Measurements from ENCODE around the gene MS4A5. TPM values are rescaled to one million over a fixed set of nuclear protein-coding genes. Genes with fewer than 3 reads are reported as not detected.

Gene MS4A5
- total and polyA plus RNA-seq, 10 of the 15 experiments (the other 5 are each of a cell fraction or from before 2014, with no cell fraction given), result not detected

DNA sequence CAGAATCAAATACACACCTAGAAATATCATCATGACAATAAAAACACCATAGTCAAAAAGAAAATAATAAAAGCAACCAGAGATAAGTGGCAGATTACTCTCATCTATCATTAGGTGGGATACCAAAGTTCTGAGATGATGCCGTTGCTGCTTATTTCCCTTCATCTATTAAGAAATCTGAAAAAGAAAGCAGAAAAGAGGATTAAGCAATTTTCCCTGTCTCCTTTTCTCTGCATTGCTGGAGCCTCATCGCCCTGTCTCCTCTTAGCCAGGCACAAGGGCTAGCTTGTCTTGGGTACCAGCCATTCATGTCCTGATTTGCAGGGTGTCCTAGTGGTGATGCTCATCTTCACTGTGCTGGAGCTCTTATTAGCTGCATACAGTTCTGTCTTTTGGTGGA, 37.0 kb upstream of the MS4A5 start:
- CTCF ChIA-PET, result interaction anchor here (1.0 to 1.1 kb wide), 2 partner anchors 25 to 29 kb away, joined by 3 to 4 read pairs; no protein-coding TSS in a partner anchor
- H3K27ac ChIP-seq (ENCODE audit: control insufficient read depth, insufficient read depth), result no peak overlapping the region
- no TSS peak for BruUV-seq (replicated peaks)
- TF ChIP-seq ZBTB33 (IDR thresholded peaks at IDR 0.05) (no peak), RCOR1 (conservative IDR thresholded peaks at IDR 0.05; ENCODE audit: low read depth, low read length) (no peak), GABPA (IDR thresholded peaks at IDR 0.05; ENCODE audit: low read depth) (no peak), CUX1 (IDR thresholded peaks at IDR 0.05; ENCODE audit: insufficient replicate concordance, low read depth, low read length) (no peak), RB1 (IDR thresholded peaks at IDR 0.05; ENCODE audit: borderline replicate concordance) (no peak), FOXM1 (IDR thresholded peaks at IDR 0.05; ENCODE audit: low read depth, low read length) (no peak), TAF1 (IDR thresholded peaks at IDR 0.05; ENCODE audit: borderline replicate concordance, low read depth, low read length) (no peak), CBX3 (IDR thresholded peaks at IDR 0.05; ENCODE audit: borderline replicate concordance, low read depth) (no peak), RUNX3 (IDR thresholded peaks at IDR 0.05; ENCODE audit: low read length) (no peak), RELA (IDR thresholded peaks at IDR 0.05; ENCODE audit: borderline replicate concordance, partially characterized antibody) (no peak), CBX5 (IDR thresholded peaks at IDR 0.05; ENCODE audit: low read depth) (no peak), CBFB (IDR thresholded peaks at IDR 0.05; ENCODE audit: low read depth) (no peak), MAX (IDR thresholded peaks at IDR 0.05; ENCODE audit: low read depth, low read length) (no peak), IKZF2 (IDR thresholded peaks at IDR 0.05) (no peak)
- TF ChIP-seq, protein P1, sequence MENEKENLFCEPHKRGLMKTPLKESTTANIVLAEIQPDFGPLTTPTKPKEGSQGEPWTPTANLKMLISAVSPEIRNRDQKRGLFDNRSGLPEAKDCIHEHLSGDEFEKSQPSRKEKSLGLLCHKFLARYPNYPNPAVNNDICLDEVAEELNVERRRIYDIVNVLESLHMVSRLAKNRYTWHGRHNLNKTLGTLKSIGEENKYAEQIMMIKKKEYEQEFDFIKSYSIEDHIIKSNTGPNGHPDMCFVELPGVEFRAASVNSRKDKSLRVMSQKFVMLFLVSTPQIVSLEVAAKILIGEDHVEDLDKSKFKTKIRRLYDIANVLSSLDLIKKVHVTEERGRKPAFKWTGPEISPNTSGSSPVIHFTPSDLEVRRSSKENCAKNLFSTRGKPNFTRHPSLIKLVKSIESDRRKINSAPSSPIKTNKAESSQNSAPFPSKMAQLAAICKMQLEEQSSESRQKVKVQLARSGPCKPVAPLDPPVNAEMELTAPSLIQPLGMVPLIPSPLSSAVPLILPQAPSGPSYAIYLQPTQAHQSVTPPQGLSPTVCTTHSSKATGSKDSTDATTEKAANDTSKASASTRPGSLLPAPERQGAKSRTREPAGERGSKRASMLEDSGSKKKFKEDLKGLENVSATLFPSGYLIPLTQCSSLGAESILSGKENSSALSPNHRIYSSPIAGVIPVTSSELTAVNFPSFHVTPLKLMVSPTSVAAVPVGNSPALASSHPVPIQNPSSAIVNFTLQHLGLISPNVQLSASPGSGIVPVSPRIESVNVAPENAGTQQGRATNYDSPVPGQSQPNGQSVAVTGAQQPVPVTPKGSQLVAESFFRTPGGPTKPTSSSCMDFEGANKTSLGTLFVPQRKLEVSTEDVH (IDR thresholded peaks at IDR 0.05; ENCODE audit: low read depth, partially characterized antibody), result no peak

More for the DNA sequence above, 37.0 kb upstream of the MS4A5 start:
- WGBS (ENCODE audit: insufficient coverage, insufficient replicate concordance, low lambda C conversion rate, missing lambda C conversion rate), result 94% methylated on average over 2 of the region's 2 CpGs
- no peak overlapping the region for H3K4me2 ChIP-seq (ENCODE audit: control insufficient read depth, insufficient read depth)
- in situ Hi-C loops (cut with MboI), result no loop called here
- H3K9me3 ChIP-seq (replicated peaks; ENCODE audit: control insufficient read depth, insufficient read depth, low read length), result peaks cover 7% of the 10 kb centered on the region; the same call in 2 of the 3 replicates
- no peak overlapping the region for H3K9ac ChIP-seq (ENCODE audit: control insufficient read depth, insufficient read depth, low read length)
- SMC1A ChIA-PET (ENCODE audit: uncharacterized antibody, unreplicated experiment), result interaction anchor here (0.9 to 1.6 kb wide), 3 partner anchors 14 to 64 kb away, joined by 3 to 4 read pairs (median 3); partner anchors contain the start of gene MS4A7
- POLR2A ChIA-PET, result interaction anchor here (0.7 to 1.5 kb wide), 3 partner anchors 9 to 64 kb away, joined by 3 read pairs; no protein-coding TSS in a partner anchor
- H2AFZ ChIP-seq (ENCODE audit: control insufficient read depth, low read depth, low read length), result no peak overlapping the region
- no peak for FAIRE-seq
- H3K36me3 ChIP-seq (ENCODE audit: control insufficient read depth in 2 of 2, insufficient read depth in 2 of 2, low read length in 1 of 2), result no peaks in the 10 kb centered on the region
- H4K20me1 ChIP-seq (ENCODE audit: control insufficient read depth, insufficient read depth), result no peaks in the 10 kb centered on the region
- RAD21 ChIA-PET (ENCODE audit: unreplicated experiment), result interaction anchor here (1.1 kb wide), 1 partner anchor 64 kb away, joined by 3 read pairs; the partner anchor contains the start of gene MS4A1
- intact Hi-C loops (cut with micrococcal nuclease; ENCODE audit: unreplicated experiment), result no loop called here
- no peak overlapping the region for H3K4me3 ChIP-seq
- no peaks in the 10 kb centered on the region for H3K79me2 ChIP-seq (ENCODE audit: control insufficient read depth, insufficient read depth, low read length)
- DNase-seq (ENCODE audit: low read depth, low spot score), result no peak
- no peaks in the 10 kb centered on the region for H3K27me3 ChIP-seq (replicated peaks in 1 of 2; ENCODE audit: control insufficient read depth in 2 of 2, insufficient read depth in 2 of 2, low read length in 1 of 2)
- ATAC-seq, result no peak
- peaks cover 35% of the 10 kb centered on the region for H3K4me1 ChIP-seq (ENCODE audit: control insufficient read depth, insufficient read depth, low read length)

Measured in GM12878 (cell line).